ENCODE data around the gene AGPAT1. TPM values are rescaled to one million over a fixed set of nuclear protein-coding genes. Genes with fewer than 3 reads are reported as not detected.

The AGPAT1 gene
- total RNA-seq, 3 donors from 2014 or later, result 49.0 to 60.1 (median 56.2) TPM

- DNase-seq (no peak), ATAC-seq (no peak)
- intact Hi-C loops (cut with DNase I, micrococcal nuclease), result no loop called here
- H3K36me3 ChIP-seq (ENCODE audit: low read depth), result peaks cover 4% of the 10 kb centered on the region
- no peak overlapping the region for H3K4me3 ChIP-seq
- peaks cover 37% of the 10 kb centered on the region for H3K4me1 ChIP-seq (ENCODE audit: low read depth)
- H3K9me3 ChIP-seq, result no peaks in the 10 kb centered on the region
- TF ChIP-seq CTCF (IDR thresholded peaks at IDR 0.05), result no peak
Measured at GRCh38 chr6:32176476-32177182, 745 bp upstream of the AGPAT1 start.

- H3K36me3 ChIP-seq (ENCODE audit: low read depth), result peaks cover 4% of the 10 kb centered on the region
- H3K9me3 ChIP-seq, result no peaks in the 10 kb centered on the region
- intact Hi-C loops (cut with DNase I, micrococcal nuclease), result no loop called here
- DNase-seq (no peak), ATAC-seq (no peak)
- H3K4me1 ChIP-seq (ENCODE audit: low read depth), result peaks cover 30% of the 10 kb centered on the region
- TF ChIP-seq CTCF (IDR thresholded peaks at IDR 0.05), result no peak
- peak overlapping the region; percentile 58 for H3K4me3 ChIP-seq
Measured at GRCh38 chr6:32175322-32175710, 568 bp downstream of the AGPAT1 start.

- ATAC-seq (no peak), DNase-seq (no peak)
- no peak overlapping the region for H3K4me3 ChIP-seq
- no peaks in the 10 kb centered on the region for H3K9me3 ChIP-seq
- no peak for TF ChIP-seq CTCF (IDR thresholded peaks at IDR 0.05)
- H3K36me3 ChIP-seq (ENCODE audit: low read depth), result peaks cover 4% of the 10 kb centered on the region
- intact Hi-C loops (cut with DNase I, micrococcal nuclease), result no loop called here
- peaks cover 22% of the 10 kb centered on the region for H3K4me1 ChIP-seq (ENCODE audit: low read depth)
Measured at GRCh38 chr6:32174416-32174815, 1.5 kb downstream of the AGPAT1 start.

- Histone ChIP-seq H3K9me3 (no peaks in the 10 kb centered on the region), H3K4me3 (no peak overlapping the region), H3K36me3 (ENCODE audit: low read depth) (peaks cover 4% of the 10 kb centered on the region), H3K4me1 (ENCODE audit: low read depth) (peaks cover 17% of the 10 kb centered on the region)
- intact Hi-C loops (cut with DNase I, micrococcal nuclease), result no loop called here
- TF ChIP-seq CTCF (IDR thresholded peaks at IDR 0.05), result no peak
- ATAC-seq (no peak), DNase-seq (no peak)
Measured at GRCh38 chr6:32173051-32173727, 2.7 kb downstream of the AGPAT1 start.

- ATAC-seq, result no peak
- H3K36me3 ChIP-seq (ENCODE audit: low read depth), result no peaks in the 10 kb centered on the region
- intact Hi-C loops (cut with DNase I, micrococcal nuclease), result no loop called here
- H3K9me3 ChIP-seq, result no peaks in the 10 kb centered on the region
- H3K4me1 ChIP-seq (ENCODE audit: low read depth), result peaks cover 7% of the 10 kb centered on the region
- no peak for DNase-seq
- no peak overlapping the region for H3K4me3 ChIP-seq
- no peak for TF ChIP-seq CTCF (IDR thresholded peaks at IDR 0.05)
Measured at GRCh38 chr6:32171234-32171633, 4.7 kb downstream of the AGPAT1 start.

All from mucosa of descending colon (tissue), 3 donors.